ENCODE measurements around the gene TAF11L2.
"Not testable (repeated sequence)": the region's sequence is repeated elsewhere in the genome, so short reads cannot be mapped to it uniquely, and the experiment has no call there.

Gene TAF11L2

DNA sequence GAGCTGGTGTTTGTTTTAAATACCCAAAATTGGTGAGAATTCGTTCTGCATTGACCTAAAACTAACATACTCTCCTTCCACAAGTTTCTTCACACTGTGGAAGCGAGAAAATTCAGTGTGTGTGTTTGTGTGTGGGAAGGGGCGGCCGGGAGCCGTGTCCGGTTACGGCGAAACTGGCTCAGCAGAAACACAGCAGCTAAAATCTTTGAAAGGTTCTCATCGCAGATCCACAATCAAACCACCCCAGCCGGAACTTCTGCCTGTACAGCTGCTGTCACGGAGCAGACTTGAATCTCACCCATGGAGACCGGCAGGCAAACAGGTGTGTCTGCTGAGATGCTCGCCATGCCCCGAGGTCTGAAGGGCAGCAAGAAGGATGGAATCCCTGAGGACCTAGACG is 30.3 kb downstream of the TAF11L2 start, which contains the start of gene TAF11L6:
Gene TAF11L6 (plus strand): TSS at position 301 of the 400 bp plus-strand sequence.
- DNase-seq: not testable (repeated sequence)

All from kidney glomerular epithelial cell (primary cell).